Activated CD8-positive, alpha-beta memory T cell treated with anti-CD3 and anti-CD28 coated beads, Interleukin-2, amount 50 U/mL, for 24 hours (primary cell): ENCODE measurements around the gene GGTA1.
"Not testable (repeated sequence)": the region's sequence is repeated elsewhere in the genome, so short reads cannot be mapped to it uniquely, and the experiment has no call there.

Source experiments
- DNase-seq: peaks from one replicate; pipeline ENCODE4 v3.0.0-alpha.2; 2020; ENCODE audit errors: extremely low read depth

Gene GGTA1

DNA sequence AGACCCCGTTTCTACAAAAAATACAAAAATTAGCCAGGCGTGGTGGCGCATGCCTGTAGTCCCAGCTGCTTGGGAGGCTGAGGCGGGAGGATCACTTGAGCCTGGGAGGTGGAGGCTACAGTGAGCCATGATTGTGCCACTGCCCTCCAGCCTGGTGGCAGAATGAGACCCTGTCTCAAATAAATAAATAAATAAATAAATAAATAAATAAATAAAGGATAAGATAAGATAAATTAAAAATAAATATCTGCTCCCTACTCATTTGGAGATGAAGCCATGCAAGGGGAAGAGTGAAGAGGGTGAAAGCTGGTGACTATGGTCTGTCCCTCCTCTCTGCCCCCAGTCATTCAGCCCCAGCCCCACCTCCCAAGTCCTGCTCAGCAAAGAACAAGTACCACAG lies 41.2 kb downstream of the GGTA1 start:
- DNase-seq = not testable (repeated sequence)

DNA sequence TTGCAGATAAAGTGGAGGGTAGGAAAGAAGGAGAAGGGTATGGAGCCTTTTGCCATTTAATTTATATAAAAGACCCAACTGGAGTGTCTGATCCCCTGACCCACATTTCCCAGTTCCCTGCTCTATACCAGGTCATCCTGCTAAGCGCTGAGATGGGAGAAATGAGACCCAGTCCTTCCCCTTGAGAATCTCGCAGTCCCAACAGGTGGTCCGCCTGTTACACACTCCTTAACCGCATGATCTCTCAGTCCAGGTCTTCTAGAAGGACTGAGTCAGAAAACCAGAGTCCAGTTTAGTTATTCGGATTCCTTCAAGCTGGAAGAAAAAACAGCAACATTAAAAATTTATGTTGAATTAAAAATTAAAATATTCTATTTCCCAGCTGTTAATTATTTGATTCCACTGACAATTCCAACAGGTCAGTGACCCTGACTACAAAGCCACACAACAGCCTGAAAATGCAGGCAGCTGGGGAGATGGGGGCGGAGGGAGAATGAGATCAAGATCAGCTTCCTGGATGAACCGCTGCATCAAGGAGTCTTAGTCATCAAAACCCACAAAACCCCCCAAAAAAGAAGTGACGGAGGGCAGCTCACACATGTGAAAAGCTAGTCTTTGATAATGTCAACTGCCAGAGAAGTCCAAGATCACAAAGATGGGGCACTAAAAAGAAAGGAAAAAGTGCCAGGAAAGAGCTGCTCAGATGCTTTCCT lies 44.0 kb downstream of the GGTA1 start:
- no peak for DNase-seq

DNA sequence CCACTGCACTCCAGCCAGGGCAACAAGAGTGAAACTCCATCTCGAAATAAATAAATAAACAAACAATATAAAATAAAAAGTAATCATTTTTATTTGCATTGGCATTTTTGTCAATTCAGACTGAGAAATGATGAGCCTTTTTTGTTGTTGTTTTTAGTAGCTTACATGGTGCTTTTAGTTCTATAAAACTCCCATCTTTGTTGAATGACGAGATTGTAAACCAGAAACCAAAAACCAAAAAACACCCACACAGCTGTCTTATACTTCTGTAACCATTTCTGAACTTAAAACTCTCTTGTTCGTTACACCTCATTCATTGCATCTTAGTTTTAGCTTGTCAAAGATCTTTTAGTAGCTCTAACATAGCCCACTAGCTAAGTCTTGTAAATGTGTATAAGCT lies 44.7 kb downstream of the GGTA1 start:
- no peak for DNase-seq

DNA sequence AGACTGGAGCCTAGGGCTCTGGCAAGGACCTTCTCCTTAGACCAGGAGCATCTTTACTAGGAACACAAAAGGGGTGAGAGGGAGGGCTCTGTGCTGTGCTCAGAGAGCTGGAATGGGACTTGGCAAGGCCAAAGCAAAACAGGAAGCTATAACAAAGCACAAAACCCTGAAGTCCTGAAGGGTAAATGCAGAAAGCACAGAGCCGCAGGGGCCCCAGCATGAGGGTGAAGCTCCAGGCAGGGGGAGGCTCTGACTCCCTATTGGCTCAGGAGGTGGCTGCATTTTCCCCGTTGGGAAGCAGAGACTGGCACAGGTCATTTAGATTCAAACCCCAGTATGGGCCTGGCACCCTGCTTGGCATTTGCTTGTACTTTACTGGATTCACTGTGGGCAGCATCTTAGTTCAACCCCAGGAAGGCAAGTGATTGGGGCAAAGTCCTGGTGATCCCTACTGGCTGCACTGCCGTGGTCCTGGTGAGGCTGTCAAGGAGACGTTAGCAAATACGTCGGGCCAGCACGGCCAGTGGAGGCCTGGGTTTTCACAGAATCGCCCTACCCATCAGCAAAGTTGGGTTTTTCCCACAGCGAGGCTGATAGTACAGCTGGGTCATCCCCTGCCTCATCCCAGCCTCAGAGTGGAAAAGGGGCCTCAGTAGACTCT lies 46.3 kb downstream of the GGTA1 start:
- DNase-seq = no peak

DNA sequence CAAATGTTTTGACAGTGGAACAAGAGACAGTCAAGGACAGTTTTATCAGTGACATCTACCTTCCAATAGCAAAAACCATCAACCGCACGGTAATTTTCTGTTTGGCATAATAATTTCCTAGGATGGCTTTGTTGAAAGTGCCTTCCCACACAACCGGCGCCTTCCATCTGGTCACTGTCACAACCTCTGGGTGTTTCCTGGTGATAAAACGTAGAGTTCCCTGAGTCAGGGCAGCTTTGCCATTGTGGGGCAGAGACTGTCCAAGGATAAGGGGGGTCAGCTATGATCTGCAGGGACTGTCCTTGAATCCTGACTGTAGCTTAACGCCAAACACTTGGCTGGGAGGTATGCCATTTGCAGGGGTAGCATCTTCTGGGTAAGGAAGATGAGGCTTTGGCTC lies 47.6 kb downstream of the GGTA1 start:
- no peak for DNase-seq

DNA sequence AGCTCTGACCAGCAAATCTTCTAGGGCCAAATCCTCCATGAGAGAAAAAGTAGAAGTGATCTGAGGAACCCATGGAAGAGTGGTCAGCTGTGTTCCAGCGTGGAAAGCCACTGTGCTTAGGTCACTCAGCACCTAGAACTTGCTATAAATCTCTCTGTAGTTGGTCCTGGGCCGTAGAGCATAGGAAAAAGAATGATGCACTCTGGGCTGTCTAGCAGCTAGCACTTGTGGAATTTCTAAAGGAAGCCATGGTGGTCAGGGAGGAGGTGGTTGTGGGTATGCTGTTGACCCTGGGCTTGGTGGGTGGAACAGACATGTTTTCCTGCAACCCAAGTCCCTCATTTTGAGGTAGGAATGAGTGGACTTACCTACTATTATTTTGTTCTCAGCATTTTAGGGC lies 48.1 kb downstream of the GGTA1 start:
- DNase-seq = no peak

DNA sequence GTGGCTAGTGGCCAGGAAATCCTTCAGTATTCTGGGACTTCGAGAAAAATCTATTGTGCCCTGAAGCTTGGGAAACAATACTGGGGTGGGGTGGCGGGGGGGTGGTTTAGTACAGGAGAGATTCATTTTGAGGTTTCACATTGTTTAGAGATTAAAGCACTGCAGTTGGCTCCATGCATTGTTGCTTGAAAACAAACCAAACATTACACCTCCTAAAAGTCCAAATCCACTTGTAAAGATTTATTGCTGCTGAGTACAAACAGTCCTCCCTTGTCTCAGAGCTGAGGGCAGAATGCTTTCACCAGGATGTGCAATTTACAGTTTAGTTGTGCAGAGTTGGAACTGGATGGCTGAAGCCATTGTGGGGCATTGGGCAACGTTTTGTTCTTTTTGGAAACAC lies 49.4 kb downstream of the GGTA1 start:
- DNase-seq = no peak

DNA sequence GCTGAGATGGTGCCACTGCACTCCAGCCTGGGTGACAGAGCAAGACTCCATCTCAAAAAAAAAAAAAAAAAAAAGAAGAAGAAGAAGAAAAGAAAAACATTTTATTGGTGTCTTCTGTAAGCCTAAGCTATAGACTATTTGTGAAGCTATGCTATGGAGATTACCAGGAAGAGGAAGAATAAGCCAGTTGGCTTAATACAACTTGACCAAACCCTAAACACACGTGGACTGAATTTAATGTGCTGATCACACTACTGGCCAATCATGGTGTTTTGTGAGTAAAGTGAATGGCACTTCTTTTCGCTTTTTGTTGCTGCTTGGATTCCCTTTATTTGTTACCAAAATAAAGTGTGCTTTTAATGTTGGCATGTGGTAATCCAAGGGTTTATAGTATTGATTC lies 49.9 kb downstream of the GGTA1 start:
- DNase-seq = no peak

DNA sequence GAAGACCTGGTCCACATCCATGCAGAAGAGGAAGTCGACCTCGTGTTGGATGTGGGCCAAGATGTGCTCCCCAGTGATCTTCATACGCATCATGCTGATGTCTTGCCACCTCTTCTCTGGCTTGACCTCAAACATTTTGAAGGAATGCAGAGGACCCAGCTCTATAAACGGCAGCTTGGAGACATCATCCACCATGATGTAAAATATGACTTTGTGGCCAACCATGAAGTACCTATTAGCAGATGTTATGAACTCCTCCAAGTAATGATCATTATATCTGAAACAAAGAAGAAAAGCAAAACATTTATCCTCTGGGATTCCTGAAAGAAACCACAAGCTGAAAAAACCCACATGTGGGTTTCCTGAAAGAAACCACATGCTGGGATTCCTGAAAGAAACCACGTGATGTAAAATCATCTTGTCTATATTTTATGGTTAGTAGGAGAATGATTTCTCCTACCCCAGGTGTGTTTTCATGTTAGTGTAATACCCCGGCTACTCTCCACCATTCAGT lies 52.3 kb downstream of the GGTA1 start:
- no peak for DNase-seq

DNA sequence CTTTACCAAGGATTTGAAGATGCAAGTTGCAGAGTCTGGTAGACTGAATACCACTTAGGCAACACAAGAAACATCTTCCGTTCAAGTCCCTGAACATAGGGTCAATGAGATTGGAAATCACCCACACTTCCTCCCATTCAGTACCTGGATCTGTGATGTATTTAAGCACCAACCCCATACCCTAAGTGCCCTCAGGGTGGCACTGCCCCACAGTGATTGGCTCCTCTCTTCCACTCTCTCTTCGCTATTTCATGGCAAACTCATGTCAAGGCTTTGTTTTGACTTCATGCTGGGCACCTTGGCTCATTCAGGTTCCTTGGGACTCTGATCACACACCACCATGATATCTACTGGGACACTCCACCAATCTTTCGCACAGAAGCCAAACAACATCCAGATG lies 53.7 kb downstream of the GGTA1 start:
- no peak for DNase-seq

DNA sequence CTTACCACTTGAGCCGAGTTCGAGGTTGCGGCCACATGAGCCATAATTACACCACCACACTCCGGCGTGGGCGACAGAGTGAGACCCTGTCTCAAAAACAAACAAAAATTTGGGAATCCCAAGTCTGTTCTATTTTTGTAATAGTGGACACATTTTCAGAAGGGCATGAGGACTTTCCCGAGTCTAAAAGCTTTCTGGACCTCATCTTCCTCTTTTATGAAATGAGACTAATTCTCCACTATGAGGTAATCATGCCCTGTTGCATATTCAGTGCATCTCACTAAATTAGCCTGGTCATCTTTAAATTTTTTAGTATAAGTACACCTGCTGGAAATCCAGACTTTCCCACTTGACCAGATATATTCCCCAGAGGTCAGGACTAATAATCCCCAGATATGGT lies 55.7 kb downstream of the GGTA1 start:
- DNase-seq = no peak

DNA sequence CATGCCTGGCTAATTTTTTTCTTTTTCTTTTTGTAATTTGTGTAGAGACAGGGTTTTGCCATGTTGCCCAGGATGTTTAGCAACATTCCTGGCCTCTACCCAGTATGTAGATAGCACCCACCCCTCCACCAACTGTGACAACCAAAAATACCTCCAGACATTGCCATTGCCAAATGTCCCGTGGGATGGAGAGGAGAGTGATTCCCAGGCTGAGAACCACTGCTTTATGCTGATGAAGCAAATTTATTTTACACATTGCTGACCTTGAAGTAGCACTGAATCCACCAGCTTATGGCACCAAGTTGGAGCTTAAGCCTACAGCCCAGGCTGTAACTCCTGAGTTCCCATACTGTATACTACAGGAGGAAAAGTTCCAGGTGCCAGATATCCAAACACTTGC lies 58.5 kb downstream of the GGTA1 start:
- no peak for DNase-seq

DNA sequence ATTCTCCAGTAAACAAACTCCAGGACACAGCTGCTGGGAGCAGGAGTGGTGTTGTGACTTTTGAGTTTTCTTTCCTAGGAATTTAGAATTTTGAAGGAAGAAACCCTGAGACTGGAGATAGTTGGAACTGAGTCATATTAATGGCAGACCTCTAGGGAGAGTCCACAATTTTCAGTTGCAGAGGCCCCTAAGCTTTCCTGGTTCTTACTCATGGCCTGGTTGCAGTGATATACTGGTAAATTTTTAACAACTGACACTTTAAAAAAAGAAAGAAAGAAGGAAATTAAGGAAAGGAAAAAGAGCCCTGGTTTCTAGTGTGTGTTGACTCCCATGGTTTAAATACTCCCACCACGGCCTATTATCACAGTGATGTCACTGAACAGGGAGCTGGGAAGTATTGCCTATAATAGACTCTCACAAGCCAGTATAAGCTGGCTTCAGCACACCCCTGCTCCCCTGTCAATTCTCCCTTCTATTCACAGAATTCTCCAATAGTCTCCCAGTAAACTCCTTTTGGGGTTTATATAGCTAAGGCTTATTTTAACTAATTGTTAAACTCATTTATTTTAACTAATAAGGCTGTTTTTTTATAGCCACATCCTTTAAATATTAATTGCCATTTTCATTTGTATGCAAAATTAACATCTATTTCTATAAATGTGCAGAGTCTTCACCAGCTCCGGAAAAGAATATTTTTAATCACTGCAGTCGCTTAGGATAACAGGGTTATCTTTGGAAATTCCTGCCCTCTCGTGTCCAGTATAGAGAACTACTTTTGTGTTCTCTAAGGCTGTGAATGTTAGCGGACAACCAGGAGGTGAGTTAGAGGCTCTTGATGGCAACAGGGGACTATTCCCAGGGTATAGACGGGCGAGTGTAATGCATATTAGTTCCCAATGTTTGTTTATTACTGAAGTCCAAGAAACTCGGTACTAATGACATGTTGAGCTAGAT lies 59.7 kb downstream of the GGTA1 start:
- no peak for DNase-seq

DNA sequence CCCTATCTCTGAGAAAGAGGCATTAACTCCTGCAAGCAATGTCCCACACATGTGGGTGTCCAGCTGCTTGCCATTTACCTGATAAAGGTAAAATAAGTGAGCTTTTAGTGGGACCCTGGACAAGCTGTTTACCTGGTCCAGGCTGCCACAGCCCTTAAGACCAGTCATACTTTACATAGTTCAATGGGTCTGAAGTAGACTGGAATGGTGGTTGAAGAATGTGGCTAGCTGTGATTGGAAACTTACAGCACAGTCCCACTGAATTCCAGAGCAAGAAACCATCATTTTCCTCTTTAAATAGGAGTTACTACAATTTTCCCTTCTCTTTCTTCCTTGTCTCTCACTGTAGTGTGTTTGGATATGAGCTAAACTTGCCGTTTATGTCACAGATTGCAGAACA lies 60.6 kb downstream of the GGTA1 start:
- no peak for DNase-seq

DNA sequence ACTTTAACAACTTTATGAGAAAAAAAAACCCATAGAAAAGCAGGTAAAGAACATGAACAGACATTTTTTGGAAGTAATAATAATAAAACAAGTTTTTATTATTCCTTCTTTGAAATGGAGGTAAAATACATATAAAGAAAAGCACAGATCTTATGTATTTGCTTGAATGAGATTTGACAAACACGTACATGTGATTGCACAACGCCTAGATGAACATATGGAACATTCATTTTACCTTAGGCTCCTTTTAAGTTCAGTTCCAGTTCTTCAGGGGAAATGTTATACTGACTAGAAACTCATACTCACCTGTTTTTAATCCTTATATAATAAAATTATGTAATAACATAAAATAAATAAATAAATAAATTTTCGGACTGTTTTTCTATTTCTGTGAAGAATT lies 61.8 kb downstream of the GGTA1 start:
- no peak for DNase-seq

DNA sequence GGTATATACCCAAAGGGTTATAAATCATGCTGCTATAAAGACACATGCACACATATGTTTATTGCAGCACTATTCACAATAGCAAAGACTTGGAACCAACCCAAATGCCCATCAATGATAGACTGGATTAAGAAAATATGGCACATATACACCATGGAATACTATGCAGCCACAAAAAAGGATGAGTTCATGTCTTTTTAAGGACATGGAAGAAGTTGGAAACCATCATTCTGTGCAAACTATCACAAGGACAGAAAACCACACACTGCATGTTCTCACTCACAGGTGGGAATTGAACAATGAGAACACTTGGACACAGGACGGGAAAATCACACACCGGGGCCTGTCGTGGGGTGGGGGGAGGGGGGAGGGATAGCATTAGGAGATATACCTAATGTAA lies 62.6 kb downstream of the GGTA1 start:
- DNase-seq = not testable (repeated sequence)

DNA sequence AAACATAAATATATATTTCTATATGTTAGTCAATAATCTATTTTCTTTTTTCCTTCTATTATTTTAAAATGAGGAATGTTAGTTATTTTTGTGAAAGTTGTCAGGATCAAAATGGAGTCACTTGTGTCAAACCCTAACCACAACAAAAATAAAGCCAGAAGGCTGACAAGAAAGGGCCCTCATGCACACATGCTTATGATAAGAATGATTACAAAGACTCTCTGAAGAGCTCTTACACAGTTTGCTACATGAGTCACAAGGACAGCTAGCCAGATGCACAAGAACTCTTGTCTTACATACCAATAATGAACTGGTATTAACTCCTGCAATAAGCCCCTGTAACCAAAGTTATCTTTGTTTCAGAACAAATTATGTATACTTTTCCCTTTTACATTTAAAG lies 64.7 kb downstream of the GGTA1 start:
- DNase-seq = no peak

DNA sequence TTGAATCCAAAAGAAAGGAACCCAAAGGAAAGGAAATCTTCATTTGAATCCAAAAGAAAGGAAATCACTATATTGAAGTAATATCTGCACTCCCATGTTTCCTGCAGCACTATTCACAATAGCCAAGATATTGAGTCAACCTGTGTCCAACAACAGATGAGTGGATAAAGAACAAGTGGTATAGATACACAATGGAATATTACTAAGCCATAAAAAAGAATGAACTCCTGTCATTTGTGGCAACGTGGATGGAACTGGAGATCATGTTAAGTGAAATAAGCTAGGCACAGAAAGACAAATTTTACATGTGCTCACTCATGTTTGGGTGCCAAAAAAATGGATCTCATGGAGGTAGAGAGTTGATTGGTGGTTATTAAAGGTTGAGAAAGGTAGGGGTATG lies 71.7 kb downstream of the GGTA1 start:
- no peak for DNase-seq

DNA sequence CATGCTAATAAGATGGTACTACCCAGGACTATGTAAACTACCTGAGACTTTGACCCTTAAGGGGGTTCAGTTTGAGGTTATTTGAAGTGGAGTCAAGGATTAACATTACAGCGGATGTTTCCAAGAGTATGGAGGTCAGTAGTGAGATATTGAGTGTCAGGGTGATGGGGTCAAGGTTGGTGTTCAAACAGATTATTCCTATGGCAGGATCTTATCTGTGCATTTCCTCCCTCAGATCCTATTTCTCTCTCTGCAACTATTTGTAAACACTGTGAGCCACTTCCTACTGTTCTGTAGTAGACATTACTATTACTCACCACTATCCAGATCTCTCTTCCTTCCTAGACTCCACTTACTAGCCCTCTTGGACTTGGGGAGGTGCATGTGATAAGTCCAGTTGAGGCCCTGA lies 75.6 kb downstream of the GGTA1 start:
- no peak for DNase-seq

DNA sequence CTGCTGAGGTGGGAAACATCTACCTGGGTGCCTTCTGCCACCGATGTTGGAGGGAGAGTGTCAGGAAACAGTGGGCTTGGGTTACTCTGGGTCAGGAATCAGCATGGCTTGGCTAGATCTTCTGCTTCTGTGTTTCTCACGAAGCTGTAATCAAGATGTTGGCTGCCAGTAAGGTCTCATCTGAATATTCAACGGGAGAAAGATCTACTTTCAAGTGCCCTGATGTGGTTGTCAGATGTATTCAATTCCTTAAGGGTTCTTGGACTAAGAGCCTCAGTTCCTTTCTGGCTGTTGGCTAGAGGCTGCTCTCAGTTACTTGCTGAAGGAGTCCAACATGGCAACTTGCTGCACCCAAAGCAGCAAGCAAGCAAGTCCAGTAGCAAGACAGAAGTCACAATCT lies 87.7 kb downstream of the GGTA1 start:
- DNase-seq = no peak

DNA sequence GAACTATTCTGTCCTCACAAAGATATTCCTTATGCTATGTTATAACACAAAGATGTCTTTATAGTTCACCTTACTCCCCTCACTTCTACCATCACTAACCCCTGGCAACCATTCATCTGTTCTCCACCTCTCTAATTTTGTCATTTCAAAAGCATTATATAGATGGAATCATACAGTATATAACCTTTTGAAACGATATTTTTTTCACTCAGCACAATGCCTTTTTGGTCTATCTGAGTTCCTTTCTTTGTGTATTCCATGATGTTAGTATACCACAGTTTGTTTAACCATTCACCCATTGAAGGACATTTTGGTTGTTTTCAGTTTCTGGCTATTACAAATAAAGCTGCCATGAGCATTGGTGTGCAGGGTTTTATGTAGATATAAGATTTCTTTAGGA lies 93.7 kb downstream of the GGTA1 start:
- no peak for DNase-seq
